Measurements from ENCODE around the gene COQ9. TPM values are rescaled to one million over a fixed set of nuclear protein-coding genes. Genes with fewer than 3 reads are reported as not detected.
A peak's percentile ranks its signal among the peaks of the same experiment; 100 is the strongest.
"Not testable (repeated sequence)": the region's sequence is repeated elsewhere in the genome, so short reads cannot be mapped to it uniquely, and the experiment has no call there.

COQ9 gene, protein sequence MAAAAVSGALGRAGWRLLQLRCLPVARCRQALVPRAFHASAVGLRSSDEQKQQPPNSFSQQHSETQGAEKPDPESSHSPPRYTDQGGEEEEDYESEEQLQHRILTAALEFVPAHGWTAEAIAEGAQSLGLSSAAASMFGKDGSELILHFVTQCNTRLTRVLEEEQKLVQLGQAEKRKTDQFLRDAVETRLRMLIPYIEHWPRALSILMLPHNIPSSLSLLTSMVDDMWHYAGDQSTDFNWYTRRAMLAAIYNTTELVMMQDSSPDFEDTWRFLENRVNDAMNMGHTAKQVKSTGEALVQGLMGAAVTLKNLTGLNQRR
- 10 to 100 TPM; 28.5 to 29.0 TPM for total RNA-seq

DNA sequence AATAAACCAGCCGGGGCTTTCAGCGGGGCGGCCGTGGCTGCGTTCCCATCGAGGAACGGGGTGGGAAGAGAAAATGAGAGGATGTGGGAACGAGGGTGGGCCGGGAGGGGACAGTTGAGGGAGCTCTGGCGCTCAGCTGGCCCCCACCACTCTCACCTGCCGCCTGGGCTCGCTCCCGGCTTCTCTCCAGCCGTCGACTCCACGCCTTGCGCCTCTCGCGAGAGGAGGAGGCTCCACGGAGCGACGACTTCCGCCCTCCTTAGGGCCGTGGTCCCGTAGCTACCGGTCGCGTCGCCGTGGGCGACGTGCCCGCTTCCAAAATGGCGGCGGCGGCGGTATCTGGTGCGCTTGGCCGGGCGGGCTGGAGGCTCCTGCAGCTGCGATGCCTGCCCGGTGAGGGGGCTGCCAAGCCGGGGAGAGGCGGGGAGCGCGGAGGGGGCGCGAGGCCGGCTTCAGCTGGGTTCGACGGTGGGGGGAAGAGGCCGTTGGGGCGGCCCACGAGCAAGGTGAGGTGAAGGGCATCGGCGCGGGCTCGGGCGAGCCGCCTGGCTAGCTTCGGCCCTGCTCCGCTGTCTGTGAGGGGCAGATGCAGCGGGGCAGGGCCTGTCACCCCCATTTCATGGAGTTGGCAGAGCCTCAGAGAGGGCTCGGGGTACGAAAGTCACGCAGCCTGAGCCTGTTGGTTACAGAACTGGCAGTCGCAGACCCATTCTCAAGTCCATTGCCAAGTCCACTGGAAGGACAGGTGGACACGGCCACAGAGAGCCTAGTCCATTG lies at the start of gene COQ9, which contains the start of gene CIAPIN1:
COQ9 (plus strand) TSS at position 294 of the 777 bp plus-strand sequence; CDS start at position 321, 27 bp downstream.
CIAPIN1 (minus strand) TSS at position 200 of the 777 bp plus-strand sequence. CDS start 6,457 bp downstream, outside the sequence.
- CTCF ChIA-PET, result interaction anchor here (0.9 to 3.5 kb wide), 12 partner anchors 9 to 202 kb away, joined by 3 to 45 read pairs (median 6); partner anchors contain the start of gene POLR2C
- H3K4me1 Mint-ChIP-seq, result peaks cover 33% of the 10 kb centered on the region
- H3K9me3 Mint-ChIP-seq, result no peaks in the 10 kb centered on the region
- H3K36me3 Mint-ChIP-seq (ENCODE audit: low read depth), result peaks cover 17% of the 10 kb centered on the region
- H3K27ac Mint-ChIP-seq, result peak within 1 kb of the TSS; percentile 83
- POLR2A ChIA-PET, result interaction anchor here (0.7 to 4.2 kb wide), 36 partner anchors 9 to 553 kb away, joined by 3 to 65 read pairs (median 4); partner anchors contain the start of genes ADGRG5, CCDC102A, DOK4 and NLRC5
- H3K27me3 Mint-ChIP-seq, result no peaks in the 10 kb centered on the region
- H3K4me3 Mint-ChIP-seq, result peak within 1 kb of the TSS; percentile 91
- DNase-seq, result peak; percentile 95

DNA sequence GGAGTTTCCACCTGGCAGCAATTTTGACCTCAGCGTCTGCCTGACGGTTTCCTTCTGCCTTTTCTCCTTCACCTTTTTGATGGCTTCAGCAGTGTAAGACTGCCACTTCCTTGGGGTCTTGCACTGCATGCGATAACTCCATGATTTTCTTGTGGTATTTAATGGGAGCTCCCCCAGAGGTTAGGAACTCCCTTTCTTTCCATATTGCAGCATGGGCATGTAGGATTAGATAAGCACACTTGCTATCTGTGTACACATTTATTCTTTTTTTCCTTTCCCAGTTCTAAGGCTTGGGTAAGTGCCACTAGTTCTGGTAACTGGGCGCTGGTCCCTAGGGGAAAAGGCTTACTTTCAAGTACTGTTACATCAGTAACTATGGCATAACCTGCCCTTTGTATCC lies 49.8 kb upstream of the COQ9 start:
- CTCF ChIA-PET, result interaction anchor here (1.6 kb wide), 1 partner anchor 97 kb away, joined by 3 read pairs; no protein-coding TSS in a partner anchor
- not testable (repeated sequence) for H3K9me3 Mint-ChIP-seq

DNA sequence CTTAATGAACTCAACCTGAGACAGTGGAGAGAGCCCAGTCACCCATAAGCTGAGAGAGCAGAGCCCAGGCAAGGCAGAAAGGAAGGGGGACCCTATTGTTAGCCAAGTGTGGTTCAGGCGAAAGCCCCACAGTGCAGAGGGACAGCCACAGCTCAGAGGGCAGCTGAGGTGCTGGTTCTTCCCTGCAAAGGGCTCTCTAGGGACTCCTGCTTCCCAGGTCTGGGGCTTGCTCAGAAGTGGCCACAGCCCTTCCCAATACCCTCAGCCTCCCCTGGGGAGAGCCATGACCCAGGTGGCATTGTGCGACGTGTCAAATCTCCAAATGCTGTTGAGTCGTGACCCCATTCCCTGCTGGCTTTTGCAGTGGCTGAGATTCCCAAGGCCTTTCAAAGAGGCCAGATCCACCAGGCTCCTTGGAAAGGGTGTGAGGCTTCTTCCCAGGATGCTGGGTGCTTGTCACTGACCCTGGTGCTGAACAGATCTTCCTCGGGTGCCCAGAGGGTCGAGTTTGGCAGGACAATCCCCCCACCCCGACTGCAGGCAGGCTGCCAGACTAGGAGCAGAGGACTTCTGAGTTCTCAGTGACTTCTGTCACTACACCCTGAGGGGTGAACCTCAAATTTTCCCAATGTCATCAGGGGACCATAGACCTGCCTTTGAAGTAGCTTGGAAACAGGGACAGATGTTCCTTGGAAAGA lies 45.2 kb upstream of the COQ9 start:
- ChIA-PET POLR2A (no interaction called here), CTCF (interaction anchor here (1.3 kb wide), 1 partner anchor 15 kb away, joined by 4 read pairs; no protein-coding TSS in a partner anchor)
- no peak for DNase-seq
- H3K4me1 Mint-ChIP-seq, result no peaks in the 10 kb centered on the region
- H3K36me3 Mint-ChIP-seq (ENCODE audit: low read depth), result no peaks in the 10 kb centered on the region
- no peak overlapping the region for H3K4me3 Mint-ChIP-seq
- H3K9me3 Mint-ChIP-seq, result no peaks in the 10 kb centered on the region
- no peak overlapping the region for H3K27ac Mint-ChIP-seq
- peaks cover 6% of the 10 kb centered on the region for H3K27me3 Mint-ChIP-seq

More for the DNA sequence above, 49.8 kb upstream of the COQ9 start:
- H3K4me3 Mint-ChIP-seq; H3K4me1 Mint-ChIP-seq; POLR2A ChIA-PET; H3K27ac Mint-ChIP-seq; H3K36me3 Mint-ChIP-seq (ENCODE audit: low read depth); DNase-seq; H3K27me3 Mint-ChIP-seq: not testable (repeated sequence)

DNA sequence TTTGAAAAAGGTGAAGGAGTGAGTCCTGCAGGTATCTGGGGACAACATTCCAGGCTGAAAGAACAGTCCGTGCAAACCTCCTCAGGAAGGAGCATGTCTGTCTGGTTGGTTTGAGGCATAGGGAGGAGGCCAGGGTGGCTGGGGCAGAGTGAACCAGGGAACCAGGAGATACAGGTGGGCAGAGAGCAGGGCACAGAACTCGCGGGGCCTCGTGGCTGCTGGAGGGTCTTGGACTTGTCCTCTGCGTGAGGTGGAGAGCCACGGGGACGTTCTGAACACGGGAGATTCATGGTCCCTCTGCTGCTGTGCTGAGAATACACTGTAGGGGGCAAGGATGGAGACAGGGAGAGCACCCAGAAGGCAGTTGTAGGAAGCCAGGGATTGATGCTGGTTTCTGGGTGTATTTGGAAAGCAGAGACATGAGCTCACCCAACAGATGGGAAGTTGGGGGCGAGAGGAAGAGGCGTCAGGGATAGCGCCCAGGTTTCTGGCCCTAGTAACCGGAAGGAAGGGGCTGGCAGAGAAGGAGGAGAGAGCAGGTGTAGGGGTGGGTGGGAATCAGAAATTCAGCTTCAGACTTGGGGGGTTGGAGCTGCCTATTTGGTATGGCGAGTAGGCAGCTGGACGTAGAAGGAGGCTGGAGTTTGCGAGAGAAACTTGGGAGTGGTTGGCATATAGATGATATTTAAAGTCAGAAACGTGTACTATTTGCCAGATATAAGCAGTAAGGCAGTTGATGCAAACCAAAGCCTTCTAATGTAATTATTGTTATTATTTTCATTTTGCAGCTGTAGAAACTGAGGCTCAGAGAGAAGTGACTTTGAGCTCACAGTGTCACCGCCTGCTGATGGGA lies 43.1 kb upstream of the COQ9 start, which contains the start of gene CCL17:
CCL17 (plus strand) TSS at position 803 of the 853 bp plus-strand sequence. CDS start 9,166 bp downstream, outside the sequence.
- CTCF ChIA-PET, result interaction anchor here (0.8 to 1.6 kb wide), 3 partner anchors 13 to 58 kb away, joined by 3 to 4 read pairs (median 4); partner anchors contain the start of gene POLR2C
- POLR2A ChIA-PET, result interaction anchor here (1.1 kb wide), 1 partner anchor 14 kb away, joined by 3 read pairs; no protein-coding TSS in a partner anchor
- Mint-ChIP-seq H3K36me3 (ENCODE audit: low read depth) (no peaks in the 10 kb centered on the region), H3K27me3 (peaks cover 6% of the 10 kb centered on the region), H3K27ac (no peak within 1 kb of the TSS), H3K4me1 (no peaks in the 10 kb centered on the region), H3K4me3 (no peak within 1 kb of the TSS), H3K9me3 (no peaks in the 10 kb centered on the region)
- no peak for DNase-seq

DNA sequence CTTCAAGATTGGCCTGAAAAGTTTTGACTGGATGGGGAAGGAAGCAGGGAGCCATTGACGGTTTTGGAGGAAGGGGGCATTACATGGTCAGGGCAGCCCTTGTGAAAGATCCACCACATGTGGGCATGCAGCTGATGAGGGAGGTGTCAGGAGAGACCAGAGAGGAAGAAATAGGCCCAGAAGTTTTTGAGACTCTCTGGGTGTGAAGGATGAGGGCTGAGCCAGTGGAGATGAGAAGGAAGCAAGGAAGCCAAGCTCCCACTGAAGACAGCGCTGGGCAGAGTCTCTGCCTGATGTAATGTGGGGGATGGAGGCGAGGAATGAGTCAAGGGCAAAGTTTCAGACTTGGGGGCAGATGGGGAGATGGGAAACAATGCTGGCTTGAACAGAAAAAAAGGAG lies 42.2 kb upstream of the COQ9 start:
- peaks cover 6% of the 10 kb centered on the region for H3K27me3 Mint-ChIP-seq
- ChIA-PET POLR2A (interaction anchor here (1.1 kb wide), 1 partner anchor 13 kb away, joined by 3 read pairs; no protein-coding TSS in a partner anchor), CTCF (interaction anchor here (1.2 to 1.6 kb wide), 2 partner anchors 12 to 57 kb away, joined by 4 read pairs; partner anchors contain the start of gene POLR2C)
- no peak overlapping the region for H3K27ac Mint-ChIP-seq
- no peak overlapping the region for H3K4me3 Mint-ChIP-seq
- DNase-seq, result no peak
- no peaks in the 10 kb centered on the region for H3K36me3 Mint-ChIP-seq (ENCODE audit: low read depth)
- H3K4me1 Mint-ChIP-seq, result no peaks in the 10 kb centered on the region
- H3K9me3 Mint-ChIP-seq, result no peaks in the 10 kb centered on the region

DNA sequence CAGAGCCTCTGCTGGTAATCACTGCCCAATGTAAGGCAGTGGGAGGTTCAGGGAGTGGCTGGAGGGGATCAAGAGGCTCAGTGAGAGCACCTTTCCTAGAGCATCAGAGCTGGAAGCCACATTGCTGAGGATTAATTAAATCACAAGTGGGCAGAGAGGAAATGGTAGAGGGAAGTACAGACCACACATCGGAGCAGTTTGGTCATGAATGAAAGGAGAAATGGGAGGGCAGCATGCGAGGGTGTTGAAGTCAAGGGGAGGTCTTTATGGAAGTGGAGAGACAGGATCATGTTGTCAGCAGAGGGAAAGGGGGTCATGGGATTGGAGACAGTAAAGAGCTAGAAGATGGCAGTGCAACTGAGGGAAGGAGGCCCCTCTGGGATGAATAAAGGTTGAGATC lies 40.4 kb upstream of the COQ9 start:
- H3K4me3 Mint-ChIP-seq, result no peak overlapping the region
- no peaks in the 10 kb centered on the region for H3K36me3 Mint-ChIP-seq (ENCODE audit: low read depth)
- no peak overlapping the region for H3K27ac Mint-ChIP-seq
- CTCF ChIA-PET, result interaction anchor here (1.0 kb wide), 1 partner anchor 10 kb away, joined by 3 read pairs; no protein-coding TSS in a partner anchor
- H3K4me1 Mint-ChIP-seq, result no peaks in the 10 kb centered on the region
- POLR2A ChIA-PET, result no interaction called here
- peaks cover 6% of the 10 kb centered on the region for H3K27me3 Mint-ChIP-seq
- no peak for DNase-seq
- H3K9me3 Mint-ChIP-seq, result no peaks in the 10 kb centered on the region

DNA sequence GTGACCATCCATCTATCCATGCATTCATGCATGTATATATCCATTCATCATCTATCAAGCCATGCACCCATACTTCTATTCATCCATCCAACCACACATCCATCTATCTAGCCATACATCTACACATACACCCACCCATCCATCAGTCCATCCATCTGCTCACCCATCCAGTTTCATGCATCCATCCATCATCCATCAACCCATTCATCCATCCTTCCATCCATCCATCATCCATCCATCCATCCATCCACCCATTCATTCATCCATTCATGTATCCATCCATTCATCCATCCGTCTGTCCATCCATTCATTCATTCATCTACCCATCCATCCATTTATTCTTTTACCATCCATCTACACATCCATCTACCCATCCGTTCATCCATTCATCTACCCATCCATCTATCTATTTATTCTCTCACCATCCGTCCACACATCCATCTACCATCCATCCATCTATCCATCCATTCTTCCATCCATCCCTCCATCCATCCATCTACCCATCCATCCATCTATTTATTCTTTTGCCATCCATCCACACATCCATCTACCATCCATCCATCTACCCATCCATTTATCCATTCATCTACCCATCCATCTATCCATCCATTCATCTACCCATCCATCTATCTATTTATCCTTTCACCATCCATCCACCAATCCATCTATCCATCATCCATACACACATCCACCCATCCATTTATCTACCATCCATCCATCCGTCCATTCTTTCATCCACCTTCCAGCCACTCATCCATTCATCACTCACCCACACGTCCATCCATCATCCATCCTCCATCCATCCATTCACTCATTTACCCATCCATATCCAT lies 39.5 kb upstream of the COQ9 start:
- Mint-ChIP-seq H3K27me3 (peaks cover 6% of the 10 kb centered on the region), H3K4me3 (no peak overlapping the region), H3K9me3 (no peaks in the 10 kb centered on the region), H3K27ac (no peak overlapping the region), H3K4me1 (no peaks in the 10 kb centered on the region), H3K36me3 (ENCODE audit: low read depth) (no peaks in the 10 kb centered on the region)
- ChIA-PET CTCF (no interaction called here), POLR2A (no interaction called here)
- DNase-seq, result no peak

DNA sequence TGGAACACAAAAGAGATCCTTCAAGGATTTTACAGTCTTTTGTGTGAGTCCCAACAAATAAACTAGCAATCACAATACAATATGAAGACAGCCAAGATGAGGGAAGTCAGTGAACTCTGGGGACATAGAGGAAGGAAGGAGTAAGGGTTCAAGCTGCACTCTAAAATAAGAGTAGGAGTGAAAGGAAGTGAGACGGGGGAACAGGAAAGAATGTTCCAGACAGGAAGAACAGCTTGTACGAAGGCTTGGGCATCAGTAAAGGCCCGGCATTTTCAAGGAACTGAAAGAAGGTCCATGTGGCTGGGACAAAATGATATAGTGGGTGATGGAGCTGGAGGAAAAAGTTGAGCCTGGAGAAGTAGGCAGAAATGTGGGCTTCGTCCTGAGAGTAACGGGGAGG lies 38.2 kb upstream of the COQ9 start:
- DNase-seq, result no peak
- H3K27ac Mint-ChIP-seq, result no peak overlapping the region
- H3K4me1 Mint-ChIP-seq, result no peaks in the 10 kb centered on the region
- peaks cover 7% of the 10 kb centered on the region for H3K27me3 Mint-ChIP-seq
- no peak overlapping the region for H3K4me3 Mint-ChIP-seq
- no peaks in the 10 kb centered on the region for H3K9me3 Mint-ChIP-seq
- CTCF ChIA-PET, result no interaction called here
- no peaks in the 10 kb centered on the region for H3K36me3 Mint-ChIP-seq (ENCODE audit: low read depth)
- POLR2A ChIA-PET, result no interaction called here

DNA sequence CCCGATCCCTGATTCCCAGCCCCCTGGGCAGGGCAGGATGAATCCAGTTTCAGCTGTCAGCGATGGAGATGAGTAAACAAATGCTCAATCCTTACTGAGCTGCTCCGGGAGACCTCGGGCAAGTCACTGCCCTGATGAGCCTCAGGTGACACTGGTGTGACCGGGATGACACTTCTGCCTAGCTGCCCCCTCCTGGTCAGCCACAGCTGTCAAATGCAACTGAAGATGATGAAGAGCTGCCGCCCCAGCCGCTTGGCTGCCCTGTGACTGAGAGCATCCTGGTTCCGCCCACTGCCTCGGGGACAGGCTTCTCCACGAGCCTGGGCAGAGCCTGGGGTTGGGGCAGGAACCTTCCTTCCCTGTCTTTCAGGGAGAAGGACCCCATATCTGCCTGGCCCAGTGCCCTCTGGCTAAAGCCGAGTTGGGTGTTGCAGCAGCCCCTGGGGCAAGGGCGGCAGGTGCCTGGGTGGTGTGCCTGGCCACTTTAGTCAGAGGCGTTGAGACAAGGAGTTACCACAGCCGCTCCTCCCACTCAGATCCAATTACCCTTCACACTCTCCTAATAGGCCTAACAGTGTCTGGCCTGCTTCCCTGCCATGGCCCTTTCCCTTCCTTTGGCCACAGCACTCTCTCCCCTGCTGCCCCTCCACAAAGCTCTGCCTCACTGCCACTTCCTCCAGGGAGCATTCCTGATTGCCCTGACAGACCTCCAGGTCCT lies 37.2 kb upstream of the COQ9 start:
- H3K36me3 Mint-ChIP-seq (ENCODE audit: low read depth), result no peaks in the 10 kb centered on the region
- ChIA-PET POLR2A (interaction anchor here (1.0 kb wide), 1 partner anchor 37 kb away, joined by 3 read pairs; the partner anchor contains the start of genes CIAPIN1 and COQ9), CTCF (no interaction called here)
- H3K4me3 Mint-ChIP-seq, result no peak overlapping the region
- no peak for DNase-seq
- no peak overlapping the region for H3K27ac Mint-ChIP-seq
- H3K9me3 Mint-ChIP-seq, result no peaks in the 10 kb centered on the region
- H3K4me1 Mint-ChIP-seq, result no peaks in the 10 kb centered on the region
- peaks cover 4% of the 10 kb centered on the region for H3K27me3 Mint-ChIP-seq

DNA sequence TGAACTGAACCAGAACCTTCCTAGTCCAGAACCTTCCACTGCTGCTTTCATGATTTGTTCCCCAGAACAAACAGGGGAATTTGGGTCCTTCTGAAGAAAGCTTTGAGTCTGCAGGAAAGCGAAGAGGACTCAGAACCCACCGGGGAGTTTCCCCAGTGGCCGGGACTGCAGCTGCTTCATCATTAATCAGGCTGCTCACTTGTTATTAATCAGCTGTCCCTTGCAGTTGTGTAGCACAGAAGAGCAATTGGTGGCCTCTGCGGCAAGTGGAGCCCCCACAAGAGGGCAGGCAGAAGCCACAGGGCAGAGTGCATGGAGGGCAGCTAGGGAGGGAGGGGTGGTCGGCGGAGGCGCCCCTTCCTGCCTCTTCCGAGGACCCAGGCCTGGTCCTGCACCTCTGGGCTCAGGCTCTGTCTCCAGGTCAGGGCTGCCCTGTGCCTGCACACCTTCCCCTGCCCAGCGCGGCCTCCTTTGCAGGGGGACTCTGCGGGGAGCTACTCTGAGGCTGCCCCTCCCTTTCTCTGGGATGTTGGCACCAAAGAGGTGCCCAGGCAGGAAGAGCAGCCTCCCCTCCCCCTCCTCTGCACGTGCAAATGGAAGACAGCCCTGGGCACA lies 35.8 kb upstream of the COQ9 start:
- Mint-ChIP-seq H3K4me1 (no peaks in the 10 kb centered on the region), H3K36me3 (ENCODE audit: low read depth) (no peaks in the 10 kb centered on the region), H3K4me3 (no peak overlapping the region), H3K27me3 (peaks cover 2% of the 10 kb centered on the region), H3K9me3 (no peaks in the 10 kb centered on the region), H3K27ac (no peak overlapping the region)
- ChIA-PET POLR2A (no interaction called here), CTCF (no interaction called here)
- no peak for DNase-seq

Measured in activated CD4-positive, alpha-beta memory T cell treated with anti-CD3 and anti-CD28 coated beads, Interleukin-2, amount 10 ng/mL, durations not matched to agents 7 days and 5 days (primary cell).